K562 (cell line): ENCODE measurements around the gene CCNY. TPM values are rescaled to one million over a fixed set of nuclear protein-coding genes. Genes with fewer than 3 reads are reported as not detected.

ENCODE experiments used
- ATF3 ChIP-seq, 2 experiments: fragments of 450-650 bp in 1 of 2; sonication (generic) in 1 of 2; formaldehyde crosslinking in 1 of 2; IDR thresholded peaks in 1 of 2; conservative IDR thresholded peaks in 1 of 2; 2 replicates each; pipeline versions ENCODE4 v1.6.1 to v1.8.1; 2016 to 2023; ENCODE audit warnings: mild to moderate bottlenecking in 2 of 2, moderate library complexity in 2 of 2, inconsistent platforms in 1 of 2, missing genetic modification reagents in 1 of 2
- ATF7 ChIP-seq: fragments of 450-650 bp; IDR thresholded peaks from 2 replicates; pipeline ENCODE4 v1.7.1; 2014; ENCODE audit warnings: mild to moderate bottlenecking, moderate library complexity
- CLOCK ChIP-seq: fragments of 250-450 bp; sonication (Bioruptor Pico); IDR thresholded peaks from 2 replicates; pipeline ENCODE4 v1.4.0; 2020; ENCODE audit warnings: mild to moderate bottlenecking, moderate library complexity, borderline replicate concordance
- CREB5 ChIP-seq: fragments of 250-450 bp; sonication (Bioruptor Pico); IDR thresholded peaks from 2 replicates; pipeline ENCODE4 v1.5.0; 2020; ENCODE audit warnings: mild to moderate bottlenecking
- ESRRB ChIP-seq: fragments of 250-450 bp; sonication (Bioruptor Pico); IDR thresholded peaks from 2 replicates; pipeline ENCODE4 v1.5.0; 2020; ENCODE audit warnings: mild to moderate bottlenecking, moderate library complexity, borderline replicate concordance
- ETV1 ChIP-seq: fragments of 450-650 bp; conservative IDR thresholded peaks from 2 replicates; pipeline ENCODE4 v1.6.1; 2016; ENCODE audit warnings: missing genetic modification characterization, control low read depth, low read depth, missing compliant biosample characterization
- GATAD2B ChIP-seq: fragments of 450-650 bp; IDR thresholded peaks from 2 replicates; pipeline ENCODE4 v1.6.1; 2017; ENCODE audit warnings: mild to moderate bottlenecking, borderline replicate concordance
- JUN ChIP-seq, 2 experiments: sonication (generic) in 1 of 2; formaldehyde crosslinking in 1 of 2; IDR thresholded peaks; 2 replicates each; pipeline versions ENCODE4 v1.6.1 to v1.8.0; 2012 to 2022; ENCODE audit warnings: borderline replicate concordance in 2 of 2, mild to moderate bottlenecking in 2 of 2, improper control_type of control experiment in 1 of 2, low read depth in 1 of 2, low read length in 1 of 2, missing genetic modification reagents in 1 of 2
- KDM4B ChIP-seq, 2 experiments: fragments of 450-650 bp in 1 of 2; sonication (generic) in 1 of 2; IDR thresholded peaks; 2 replicates each; pipeline ENCODE4 v1.6.1; 2016 to 2017; ENCODE audit warnings: borderline replicate concordance in 2 of 2, antibody characterized with exemption in 1 of 2, low read depth in 1 of 2, mild to moderate bottlenecking in 1 of 2
- KHSRP ChIP-seq: fragments of 450-650 bp; IDR thresholded peaks from 2 replicates; pipeline ENCODE4 v1.6.1; 2017
- MEF2D ChIP-seq: conservative IDR thresholded peaks from 2 replicates; pipeline ENCODE4 v1.6.1; 2016; ENCODE audit warnings: low read depth, missing genetic modification characterization, missing compliant biosample characterization
- RBM22 ChIP-seq: fragments of 200-400 bp; formaldehyde crosslinking; IDR thresholded peaks from 2 replicates; pipeline ENCODE4 v1.6.1; 2018; ENCODE audit warnings: low read length, low read depth; ENCODE audit not compliant: poor library complexity, severe bottlenecking
- SRSF1 ChIP-seq: fragments of 200-400 bp; formaldehyde crosslinking; IDR thresholded peaks from 2 replicates; pipeline ENCODE4 v1.6.1; 2017; ENCODE audit warnings: mild to moderate bottlenecking, low read depth, low read length, moderate library complexity
- TCF7 ChIP-seq: sonication (generic); IDR thresholded peaks from 2 replicates; pipeline ENCODE4 v1.6.1; 2016; ENCODE audit warnings: antibody characterized with exemption, borderline replicate concordance
- THAP7 ChIP-seq: fragments of 250-450 bp; sonication (Bioruptor Pico); IDR thresholded peaks from 2 replicates; pipeline ENCODE4 v1.5.0; 2021
- ZBTB26 ChIP-seq: fragments of 450-650 bp; formaldehyde crosslinking; IDR thresholded peaks from 2 replicates; pipeline ENCODE4 v1.4.0; 2022; ENCODE audit warnings: missing genetic modification characterization
- ZNF217 ChIP-seq: sonication (generic); formaldehyde crosslinking; IDR thresholded peaks from 2 replicates; pipeline ENCODE4 v1.8.0; 2022; ENCODE audit warnings: mild to moderate bottlenecking, missing genetic modification reagents
- ZNF253 ChIP-seq: fragments of 250-450 bp; sonication (Bioruptor Pico); conservative IDR thresholded peaks from 2 replicates; pipeline ENCODE4 v1.6.1; 2021; ENCODE audit warnings: mild to moderate bottlenecking
- ZNF766 ChIP-seq: fragments of 200-800 bp; sonication (Bioruptor generic); conservative IDR thresholded peaks from 2 replicates; pipeline ENCODE4 v1.6.1; 2016; ENCODE audit warnings: missing genetic modification characterization, missing compliant biosample characterization
- polyA plus RNA-seq, 8 experiments: library from polyadenylated mRNA; depleted of rRNA in 4 of 8; stranded (reverse) in 5 of 8; unstranded in 3 of 8; fragments of >200 nt; fragmentation: Nextera tagmentation in 2 of 8; fragmentation: Illumina TruSeq in 1 of 8; extraction: Ambion mirVana in 2 of 8; extraction: Trizol in 1 of 8; gene quantifications; 2 replicates each; pipeline versions ENCODE4 v1.2.1 to v1.2.3, GENCODE V29; 2011 to 2014; ENCODE audit warnings: inconsistent platforms in 1 of 8, missing spikeins in 1 of 8
- total RNA-seq, 7 experiments: library from RNA; depleted of rRNA in 6 of 7; stranded (reverse); fragments of >200 nt in 6 of 7; fragmentation: Illumina TruSeq in 2 of 7; extraction: Trizol in 2 of 7; gene quantifications; 2 replicates each; pipeline versions ENCODE4 v1.2.1 to v1.2.3, GENCODE V29; 2011 to 2021; ENCODE audit warnings: low replicate concordance in 1 of 7

CCNY gene
- total and polyA plus RNA-seq, 9 of the 15 experiments (the other 6 are each of a cell fraction or from before 2014, with no cell fraction given) = 8.4 to 109 (median 38.6) TPM

- TF ChIP-seq TCF7 = no peak
- TF ChIP-seq ATF7 = peak; percentile 89
- TF ChIP-seq ZNF217 (CRISPR knock-in tag) = no peak
- TF ChIP-seq SRSF1 = no peak
- peak; percentile 92 for TF ChIP-seq ETV1 (tag)
- TF ChIP-seq RBM22 = no peak
- no peak for TF ChIP-seq ZNF253
- no peak for TF ChIP-seq CREB5 (CRISPR knock-in tag)
- TF ChIP-seq MEF2D (tag) = peak; percentile 83
- peak; percentile 84; the same call in 1 of the 2 replicates for TF ChIP-seq ZNF766
- 0 out of 4 replicates have a peak, but pooled peaks of 1 of the 2 experiments have one; percentile 22 for TF ChIP-seq KDM4B (IDR thresholded peaks at IDR 0.05; ENCODE audit: borderline replicate concordance in 2 of 2, low read depth in 1 of 2)
- TF ChIP-seq KHSRP = peak; percentile 31; the same call in 1 of the 2 replicates
- peak; percentile 96 for TF ChIP-seq ATF3 (IDR thresholded peaks at IDR 0.05)
- peak; percentile 87 for TF ChIP-seq ATF3 (CRISPR knock-in tag; conservative IDR thresholded peaks at IDR 0.05)
- TF ChIP-seq THAP7 = 0 out of 2 replicates have a peak, but pooled peaks have one; percentile 35
- TF ChIP-seq JUN (IDR thresholded peaks at IDR 0.05; ENCODE audit: borderline replicate concordance, low read depth, low read length) = peak; percentile 95
- TF ChIP-seq JUN (CRISPR knock-in tag; IDR thresholded peaks at IDR 0.05; ENCODE audit: borderline replicate concordance) = peak; percentile 87
- TF ChIP-seq GATAD2B = peak; percentile 69
- TF ChIP-seq ESRRB (CRISPR knock-in tag) = no peak
- TF ChIP-seq CLOCK (CRISPR knock-in tag) = no peak
- peak; percentile 88 for TF ChIP-seq ZBTB26 (CRISPR knock-in tag)
Measured at GRCh38 chr10:35391153-35391953, 55.0 kb downstream of the CCNY start (continued).
